HEK293 (cell line): Measurements from ENCODE around the gene WNT5B.

Experiments used
- BCL11A ChIP-seq: fragments of 450-650 bp; formaldehyde crosslinking; IDR thresholded peaks from 2 replicates; pipeline ENCODE4 v1.5.1; 2016; ENCODE audit warnings: low read depth, missing biosample characterization, missing genetic modification characterization
- GFI1B ChIP-seq: fragments of 450-650 bp; formaldehyde crosslinking; IDR thresholded peaks from 2 replicates; pipeline ENCODE4 v1.5.1; 2016; ENCODE audit warnings: missing biosample characterization, missing genetic modification characterization
- HOXC10 ChIP-seq: sonication (generic); formaldehyde crosslinking; IDR thresholded peaks from 2 replicates; pipeline ENCODE4 v1.8.1; 2023; ENCODE audit warnings: mild to moderate bottlenecking, missing genetic modification reagents
- IKZF3 ChIP-seq: fragments of 450-650 bp; IDR thresholded peaks from 2 replicates; pipeline ENCODE4 v1.5.0; 2018; ENCODE audit warnings: missing biosample characterization, mild to moderate bottlenecking, missing genetic modification characterization, moderate library complexity
- INSM2 ChIP-seq: fragments of 450-650 bp; formaldehyde crosslinking; IDR thresholded peaks from 2 replicates; pipeline ENCODE4 v1.5.1; 2016; ENCODE audit warnings: missing biosample characterization, missing genetic modification characterization
- PRDM6 ChIP-seq: fragments of 450-650 bp; formaldehyde crosslinking; IDR thresholded peaks from 2 replicates; pipeline ENCODE4 v1.5.1; 2017; ENCODE audit warnings: missing biosample characterization, missing genetic modification characterization
- SALL2 ChIP-seq: fragments of 450-650 bp; formaldehyde crosslinking; IDR thresholded peaks from 2 replicates; pipeline ENCODE4 v1.5.0; 2017; ENCODE audit warnings: missing biosample characterization, mild to moderate bottlenecking, missing genetic modification characterization, borderline replicate concordance
- ZBTB20 ChIP-seq: fragments of 450-650 bp; formaldehyde crosslinking; IDR thresholded peaks from 2 replicates; pipeline ENCODE4 v1.5.1; 2016; ENCODE audit warnings: missing biosample characterization, missing genetic modification characterization
- ZBTB44 ChIP-seq: fragments of 450-650 bp; IDR thresholded peaks from 2 replicates; pipeline ENCODE4 v1.5.1; 2018; ENCODE audit warnings: missing biosample characterization, mild to moderate bottlenecking, missing genetic modification characterization
- ZBTB48 ChIP-seq: fragments of 450-650 bp; formaldehyde crosslinking; IDR thresholded peaks from 2 replicates; pipeline ENCODE4 v1.5.1; 2016; ENCODE audit warnings: missing biosample characterization, missing genetic modification characterization
- ZBTB8A ChIP-seq: fragments of 450-650 bp; formaldehyde crosslinking; IDR thresholded peaks from 2 replicates; pipeline ENCODE4 v1.5.1; 2016; ENCODE audit warnings: missing biosample characterization, missing genetic modification characterization
- ZEB2 ChIP-seq: fragments of 450-650 bp; formaldehyde crosslinking; IDR thresholded peaks from 2 replicates; pipeline ENCODE4 v1.5.1; 2016; ENCODE audit warnings: missing biosample characterization, missing genetic modification characterization
- ZIC2 ChIP-seq: fragments of 450-650 bp; formaldehyde crosslinking; IDR thresholded peaks from 2 replicates; pipeline ENCODE4 v1.5.1; 2016; ENCODE audit warnings: missing biosample characterization, missing genetic modification characterization
- ZNF10 ChIP-seq: fragments of 450-650 bp; formaldehyde crosslinking; IDR thresholded peaks from 2 replicates; pipeline ENCODE4 v1.5.1; 2017; ENCODE audit warnings: missing biosample characterization, missing genetic modification characterization
- ZNF121 ChIP-seq: fragments of 450-650 bp; formaldehyde crosslinking; IDR thresholded peaks from 2 replicates; pipeline ENCODE4 v1.5.1; 2016; ENCODE audit warnings: missing biosample characterization, missing genetic modification characterization
- ZNF175 ChIP-seq: fragments of 450-650 bp; formaldehyde crosslinking; IDR thresholded peaks from 2 replicates; pipeline ENCODE4 v1.5.1; 2016; ENCODE audit warnings: missing biosample characterization, missing genetic modification characterization
- ZNF23 ChIP-seq: fragments of 450-650 bp; formaldehyde crosslinking; IDR thresholded peaks from 2 replicates; pipeline ENCODE4 v1.5.1; 2016; ENCODE audit warnings: missing biosample characterization, missing genetic modification characterization, borderline replicate concordance
- ZNF26 ChIP-seq: fragments of 450-650 bp; formaldehyde crosslinking; IDR thresholded peaks from 2 replicates; pipeline ENCODE4 v1.5.1; 2016; ENCODE audit warnings: missing biosample characterization, missing genetic modification characterization
- ZNF280C ChIP-seq: fragments of 450-650 bp; formaldehyde crosslinking; IDR thresholded peaks from 2 replicates; pipeline ENCODE4 v1.5.1; 2016; ENCODE audit warnings: missing biosample characterization, missing genetic modification characterization
- ZNF292 ChIP-seq: fragments of 450-650 bp; formaldehyde crosslinking; IDR thresholded peaks from 2 replicates; pipeline ENCODE4 v1.5.1; 2016; ENCODE audit warnings: low read depth, missing biosample characterization, missing genetic modification characterization, borderline replicate concordance
- ZNF302 ChIP-seq: fragments of 450-650 bp; formaldehyde crosslinking; IDR thresholded peaks from 2 replicates; pipeline ENCODE4 v1.5.1; 2016; ENCODE audit warnings: missing biosample characterization, missing genetic modification characterization, low read depth
- ZNF37A ChIP-seq: fragments of 450-650 bp; IDR thresholded peaks from 2 replicates; pipeline ENCODE4 v1.5.1; 2018; ENCODE audit warnings: missing biosample characterization, missing genetic modification characterization
- ZNF404 ChIP-seq: fragments of 450-650 bp; formaldehyde crosslinking; IDR thresholded peaks from 2 replicates; pipeline ENCODE4 v1.5.1; 2017; ENCODE audit warnings: missing biosample characterization, missing genetic modification characterization
- ZNF416 ChIP-seq: fragments of 450-650 bp; formaldehyde crosslinking; IDR thresholded peaks from 2 replicates; pipeline ENCODE4 v1.5.1; 2016; ENCODE audit warnings: missing biosample characterization, missing genetic modification characterization
- ZNF426 ChIP-seq: fragments of 450-650 bp; formaldehyde crosslinking; IDR thresholded peaks from 2 replicates; pipeline ENCODE4 v1.5.1; 2017; ENCODE audit warnings: missing biosample characterization, missing genetic modification characterization, mild to moderate bottlenecking, inconsistent platforms, moderate library complexity
- ZNF514 ChIP-seq: fragments of 450-650 bp; formaldehyde crosslinking; IDR thresholded peaks from 2 replicates; pipeline ENCODE4 v1.5.1; 2016; ENCODE audit warnings: missing biosample characterization, missing genetic modification characterization
- ZNF529 ChIP-seq: fragments of 450-650 bp; formaldehyde crosslinking; IDR thresholded peaks from 2 replicates; pipeline ENCODE4 v1.5.1; 2017; ENCODE audit warnings: missing genetic modification characterization, missing biosample characterization; ENCODE audit not compliant: insufficient replicate concordance
- ZNF555 ChIP-seq: fragments of 450-650 bp; formaldehyde crosslinking; conservative IDR thresholded peaks from 2 replicates; pipeline ENCODE4 v1.5.1; 2017; ENCODE audit warnings: missing biosample characterization, mild to moderate bottlenecking, missing genetic modification characterization, inconsistent platforms
- ZNF580 ChIP-seq: fragments of 450-650 bp; formaldehyde crosslinking; IDR thresholded peaks from 2 replicates; pipeline ENCODE4 v1.5.1; 2016; ENCODE audit warnings: missing biosample characterization, missing genetic modification characterization
- ZNF600 ChIP-seq: fragments of 450-650 bp; formaldehyde crosslinking; IDR thresholded peaks from 2 replicates; pipeline ENCODE4 v1.5.1; 2016; ENCODE audit warnings: missing biosample characterization, missing genetic modification characterization
- ZNF837 ChIP-seq: fragments of 450-650 bp; formaldehyde crosslinking; IDR thresholded peaks from 2 replicates; pipeline ENCODE4 v1.5.1; 2016; ENCODE audit warnings: missing biosample characterization, missing genetic modification characterization

The WNT5B gene

GRCh38 chr12:1592444-1593173, 36.4 kb upstream of the WNT5B start (continued):
- TF ChIP-seq ZNF26 (tag by site-specific recombination) (no peak), INSM2 (0 out of 2 replicates have a peak, but pooled peaks have one; percentile 40), ZNF404 (tag by site-specific recombination) (no peak), HOXC10 (CRISPR knock-in tag) (no peak), ZNF514 (tag by site-specific recombination) (no peak), ZNF529 (tag by site-specific recombination) (no peak), ZBTB44 (tag by site-specific recombination) (no peak), ZNF37A (no peak), ZIC2 (peak; percentile 90), ZBTB48 (tag by site-specific recombination) (no peak; the same call in 1 of the 2 replicates), ZNF23 (tag by site-specific recombination) (no peak), PRDM6 (tag by site-specific recombination) (no peak), ZNF10 (tag by site-specific recombination) (peak; percentile 91), ZNF416 (tag by site-specific recombination) (no peak), SALL2 (no peak), ZNF175 (tag by site-specific recombination) (no peak), ZNF292 (no peak), ZNF555 (tag by site-specific recombination) (no peak), ZNF580 (peak; percentile 67), GFI1B (0 out of 2 replicates have a peak, but pooled peaks have one; percentile 5), ZEB2 (peak; percentile 99), ZBTB8A (tag by site-specific recombination) (peak; percentile 27; the same call in 1 of the 2 replicates), ZBTB20 (peak; percentile 94), IKZF3 (tag by site-specific recombination) (peak; percentile 80), ZNF280C (tag by site-specific recombination) (no peak), ZNF837 (peak; percentile 88), ZNF302 (tag by site-specific recombination) (no peak), BCL11A (tag by site-specific recombination) (no peak; the same call in 1 of the 2 replicates), ZNF600 (tag by site-specific recombination) (peak; percentile 98), ZNF121 (tag by site-specific recombination) (no peak), ZNF426 (tag by site-specific recombination) (no peak)
